HG03442 (cell line): ENCODE results near the gene TUBAL3.

Experiments used
- ATAC-seq: cut with Tn5 transposase; IDR thresholded peaks from one replicate; pipeline ENCODE4 v1.9.1; 2021; ENCODE audit warnings: mild to moderate bottlenecking, moderate library complexity; ENCODE audit not compliant: unreplicated experiment

The TUBAL3 gene

GRCh38 chr10:5404208-5405041 is at the start of gene TUBAL3:
TSS of gene TUBAL3 (minus strand) at chr10:5404828. CDS start at chr10:5404792, 36 bp downstream.
- no peak for ATAC-seq

- ATAC-seq = no peak
Observed at GRCh38 chr10:5453749-5454489, 49.3 kb upstream of the TUBAL3 start.

- ATAC-seq = no peak
Observed at GRCh38 chr10:5450605-5451384, 46.2 kb upstream of the TUBAL3 start.

- no peak for ATAC-seq
Observed at GRCh38 chr10:5449823-5450222, 45.2 kb upstream of the TUBAL3 start.

GRCh38 chr10:5449227-5449626 is 44.6 kb upstream of the TUBAL3 start:
- no peak for ATAC-seq

- ATAC-seq = no peak
Observed at GRCh38 chr10:5448333-5449001, 43.8 kb upstream of the TUBAL3 start.

GRCh38 chr10:5447611-5448071 is 43.0 kb upstream of the TUBAL3 start:
- peak; percentile 66 for ATAC-seq

GRCh38 chr10:5447056-5447455 is 42.4 kb upstream of the TUBAL3 start:
- no peak for ATAC-seq

GRCh38 chr10:5446390-5446926 is 41.8 kb upstream of the TUBAL3 start:
- no peak for ATAC-seq

- ATAC-seq = no peak
Observed at GRCh38 chr10:5445006-5445405, 40.4 kb upstream of the TUBAL3 start.

- peak; percentile 79 for ATAC-seq
Observed at GRCh38 chr10:5443429-5443828, 38.8 kb upstream of the TUBAL3 start.

- ATAC-seq = peak; percentile 14
Observed at GRCh38 chr10:5442990-5443370, 38.4 kb upstream of the TUBAL3 start.

GRCh38 chr10:5442065-5442989 is 37.7 kb upstream of the TUBAL3 start:
- ATAC-seq = no peak

GRCh38 chr10:5441106-5441505 is 36.5 kb upstream of the TUBAL3 start:
- no peak for ATAC-seq

GRCh38 chr10:5440206-5440605 is 35.6 kb upstream of the TUBAL3 start:
- ATAC-seq = no peak

- no peak for ATAC-seq
Observed at GRCh38 chr10:5435328-5435727, 30.7 kb upstream of the TUBAL3 start.

- ATAC-seq = no peak
Observed at GRCh38 chr10:5434017-5434753, 29.6 kb upstream of the TUBAL3 start.

- ATAC-seq = no peak
Observed at GRCh38 chr10:5433182-5433581, 28.6 kb upstream of the TUBAL3 start.

GRCh38 chr10:5428133-5428532 is 23.5 kb upstream of the TUBAL3 start:
- ATAC-seq = no peak
